CD4-positive, alpha-beta T cell (primary cell): Measurements from ENCODE around the gene XPA. TPM values are rescaled to one million over a fixed set of nuclear protein-coding genes. Genes with fewer than 3 reads are reported as not detected.

Experiments used
- ATAC-seq: fragments of 200-7000 bp; cut with Tn5 transposase; one replicate; pipeline ENCODE4 v1.10.0; 2022; ENCODE audit warnings: mild to moderate bottlenecking; ENCODE audit not compliant: poor library complexity
- CTCF ChIA-PET: fragments of 350-600 bp; sonication (Branson Sonifier 250); formaldehyde crosslinking; loops from one replicate; lab custom pipeline; 2021; ENCODE audit warnings: antibody characterized with exemption, inconsistent platforms; lab: Charles Lee
- POLR2A ChIA-PET: fragments of 350-600 bp; sonication (Branson Sonifier 250); formaldehyde crosslinking; loops from one replicate; lab custom pipeline; 2021; ENCODE audit warnings: antibody characterized with exemption, inconsistent platforms; lab: Charles Lee
- DNase-seq, 14 experiments: peaks; one replicate each; pipeline ENCODE4 v3.0.0-alpha.2; 2013 to 2020; ENCODE audit warnings: mixed read lengths in 2 of 14
- H3K27ac ChIP-seq, 2 donors: one replicate each; pipeline versions ENCODE4 v1.5.1 to v1.7.0; 2013; ENCODE audit warnings: low read length in 2 of 2, low read depth in 1 of 2, mild to moderate bottlenecking in 1 of 2
- H3K27me3 ChIP-seq, 2 experiments: 1 replicate in 1 of 2; 2 replicates in 1 of 2; pipeline versions ENCODE4 v1.6.1 to v1.7.0; 2013; ENCODE audit warnings: low read length in 2 of 2, control low read depth in 1 of 2, mild to moderate bottlenecking in 1 of 2, moderate library complexity in 1 of 2; ENCODE audit not compliant: insufficient read depth in 2 of 2, control insufficient read depth in 1 of 2
- H3K36me3 ChIP-seq: one replicate; pipeline ENCODE4 v1.6.1; 2013; ENCODE audit warnings: low read length, control low read depth; ENCODE audit not compliant: insufficient read depth
- H3K4me1 ChIP-seq: one replicate; pipeline ENCODE4 v1.6.1; 2013; ENCODE audit warnings: low read length, control low read depth; ENCODE audit not compliant: insufficient read depth
- H3K4me3 ChIP-seq: one replicate; pipeline ENCODE4 v1.5.1; 2013; ENCODE audit warnings: mild to moderate bottlenecking, low read length, moderate library complexity
- H3K9me3 ChIP-seq, 2 experiments: 1 replicate in 1 of 2; 2 replicates in 1 of 2; pipeline versions ENCODE4 v1.6.1 to v1.7.0; 2013; ENCODE audit warnings: low read length in 2 of 2, mild to moderate bottlenecking in 2 of 2, control low read depth in 1 of 2, moderate library complexity in 1 of 2; ENCODE audit not compliant: control insufficient read depth in 1 of 2, insufficient read depth in 1 of 2
- H3K27ac Mint-ChIP-seq: one replicate; pipeline ENCODE4 v1.8.0; 2020; ENCODE audit warnings: mixed read lengths
- H3K27me3 Mint-ChIP-seq: one replicate; pipeline ENCODE4 v1.8.0; 2021; ENCODE audit warnings: mixed read lengths
- H3K36me3 Mint-ChIP-seq: one replicate; pipeline ENCODE4 v1.8.0; 2021; ENCODE audit warnings: low read depth, mixed read lengths
- H3K4me1 Mint-ChIP-seq: one replicate; pipeline ENCODE4 v1.8.0; 2021; ENCODE audit warnings: low read depth, mixed read lengths
- H3K4me3 Mint-ChIP-seq: one replicate; pipeline ENCODE4 v1.8.0; 2020; ENCODE audit warnings: mild to moderate bottlenecking, mixed read lengths
- H3K9me3 Mint-ChIP-seq: one replicate; pipeline ENCODE4 v1.8.0; 2020; ENCODE audit warnings: mixed read lengths
- intact Hi-C, 2 experiments: fragments of 100-400 bp; cut with DNase I in 1 of 2; cut with micrococcal nuclease in 1 of 2; formaldehyde crosslinking; loops; one replicate each; pipeline versions ENCODE4 v1.15.1 to v1.9.0; 2023 to 2025; cut with DNase I, micrococcal nuclease
- total RNA-seq, 174 experiments: library from RNA in 2 of 174; stranded (reverse) in 2 of 174; gene quantifications; one replicate each; pipeline ENCODE4 v1.2.3 and lab custom pipeline; 2021 to 2026
- TF ChIP-seq, protein P1 (sequence below): fragments of 200-600 bp; IDR thresholded peaks from one replicate; pipeline ENCODE4 v1.8.0; 2022; ENCODE audit warnings: antibody characterized with exemption, mild to moderate bottlenecking

The XPA gene
- total RNA-seq, 2 experiments from 2014 or later, result 20.2 to 23.3 TPM

DNA sequence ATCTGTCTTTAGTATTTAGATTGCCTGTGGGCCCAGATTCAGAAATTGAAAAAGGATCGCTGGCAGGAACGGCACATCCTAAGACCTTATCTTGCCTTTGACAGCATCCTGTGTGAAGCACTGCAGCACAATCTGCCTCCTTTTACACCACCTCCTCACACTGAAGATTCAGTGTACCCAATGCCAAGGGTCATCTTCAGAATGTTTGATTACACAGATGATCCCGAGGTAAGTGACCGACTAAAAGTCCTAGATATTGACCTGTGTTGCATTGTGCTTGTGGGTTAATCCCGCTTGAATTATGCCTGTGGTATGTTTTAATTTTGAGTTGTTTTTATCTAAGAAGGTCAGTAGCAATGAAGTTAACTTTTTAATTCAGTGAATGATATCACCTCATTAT lies 49.1 kb downstream of the XPA start:
- Histone ChIP-seq H3K4me3 (no peak overlapping the region), H3K36me3 (peaks cover 94% of the 10 kb centered on the region), H3K9me3 (no peaks in the 10 kb centered on the region), H3K4me1 (no peaks in the 10 kb centered on the region), H3K27ac (no peak overlapping the region), H3K27me3 (no peaks in the 10 kb centered on the region)
- ATAC-seq (no peak), DNase-seq (no peak)
- Mint-ChIP-seq H3K9me3 (no peaks in the 10 kb centered on the region), H3K27me3 (no peaks in the 10 kb centered on the region), H3K27ac (no peak overlapping the region), H3K4me3 (no peak overlapping the region), H3K36me3 (peaks cover 94% of the 10 kb centered on the region), H3K4me1 (peaks cover 7% of the 10 kb centered on the region)
- CTCF ChIA-PET, result no interaction called here
- intact Hi-C loops, result no loop called here
- POLR2A ChIA-PET, result interaction anchor here (0.7 kb wide), 1 partner anchor 33 kb away, joined by 3 read pairs; no protein-coding TSS in a partner anchor
- TF ChIP-seq, protein P1, sequence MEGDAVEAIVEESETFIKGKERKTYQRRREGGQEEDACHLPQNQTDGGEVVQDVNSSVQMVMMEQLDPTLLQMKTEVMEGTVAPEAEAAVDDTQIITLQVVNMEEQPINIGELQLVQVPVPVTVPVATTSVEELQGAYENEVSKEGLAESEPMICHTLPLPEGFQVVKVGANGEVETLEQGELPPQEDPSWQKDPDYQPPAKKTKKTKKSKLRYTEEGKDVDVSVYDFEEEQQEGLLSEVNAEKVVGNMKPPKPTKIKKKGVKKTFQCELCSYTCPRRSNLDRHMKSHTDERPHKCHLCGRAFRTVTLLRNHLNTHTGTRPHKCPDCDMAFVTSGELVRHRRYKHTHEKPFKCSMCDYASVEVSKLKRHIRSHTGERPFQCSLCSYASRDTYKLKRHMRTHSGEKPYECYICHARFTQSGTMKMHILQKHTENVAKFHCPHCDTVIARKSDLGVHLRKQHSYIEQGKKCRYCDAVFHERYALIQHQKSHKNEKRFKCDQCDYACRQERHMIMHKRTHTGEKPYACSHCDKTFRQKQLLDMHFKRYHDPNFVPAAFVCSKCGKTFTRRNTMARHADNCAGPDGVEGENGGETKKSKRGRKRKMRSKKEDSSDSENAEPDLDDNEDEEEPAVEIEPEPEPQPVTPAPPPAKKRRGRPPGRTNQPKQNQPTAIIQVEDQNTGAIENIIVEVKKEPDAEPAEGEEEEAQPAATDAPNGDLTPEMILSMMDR, result no peak

DNA sequence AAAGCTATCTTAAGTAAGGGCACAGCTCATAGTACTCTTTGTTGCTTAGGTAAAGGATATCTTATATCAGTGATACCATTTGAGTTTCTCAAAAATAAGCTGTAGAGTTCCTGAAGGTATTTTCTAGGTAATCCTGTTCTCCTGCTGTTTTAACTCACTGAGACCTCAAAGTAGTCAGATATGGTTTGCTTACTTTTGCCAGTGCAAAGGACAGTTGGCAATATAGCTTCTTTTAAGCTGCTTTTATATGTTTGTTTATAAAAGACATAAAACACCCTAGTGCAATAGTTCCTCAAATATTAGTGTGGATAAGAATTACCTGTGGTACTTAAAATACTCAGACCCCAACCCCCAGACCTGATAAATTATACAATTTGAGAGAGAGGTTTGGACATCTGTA lies 51.4 kb downstream of the XPA start:
- peaks cover 93% of the 10 kb centered on the region for H3K36me3 Mint-ChIP-seq
- intact Hi-C loops, result no loop called here
- ChIA-PET CTCF (no interaction called here), POLR2A (interaction anchor here (1.8 to 2.8 kb wide), 2 partner anchors 9 to 13 kb away, joined by 7 to 19 read pairs; partner anchors contain the start of genes NCBP1 and TSTD2)
- H3K36me3 ChIP-seq, result peaks cover 94% of the 10 kb centered on the region
- H3K9me3 ChIP-seq, result no peaks in the 10 kb centered on the region
- H3K4me3 ChIP-seq, result no peak overlapping the region
- H3K4me1 ChIP-seq, result no peaks in the 10 kb centered on the region
- no peak overlapping the region for H3K4me3 Mint-ChIP-seq
- TF ChIP-seq, protein P1, result no peak
- H3K27me3 Mint-ChIP-seq, result no peaks in the 10 kb centered on the region
- DNase-seq, result no peak
- no peaks in the 10 kb centered on the region for H3K27me3 ChIP-seq
- ATAC-seq, result no peak
- H3K27ac ChIP-seq, result no peak overlapping the region
- H3K9me3 Mint-ChIP-seq, result no peaks in the 10 kb centered on the region
- no peak overlapping the region for H3K27ac Mint-ChIP-seq
- H3K4me1 Mint-ChIP-seq, result peaks cover 12% of the 10 kb centered on the region

DNA sequence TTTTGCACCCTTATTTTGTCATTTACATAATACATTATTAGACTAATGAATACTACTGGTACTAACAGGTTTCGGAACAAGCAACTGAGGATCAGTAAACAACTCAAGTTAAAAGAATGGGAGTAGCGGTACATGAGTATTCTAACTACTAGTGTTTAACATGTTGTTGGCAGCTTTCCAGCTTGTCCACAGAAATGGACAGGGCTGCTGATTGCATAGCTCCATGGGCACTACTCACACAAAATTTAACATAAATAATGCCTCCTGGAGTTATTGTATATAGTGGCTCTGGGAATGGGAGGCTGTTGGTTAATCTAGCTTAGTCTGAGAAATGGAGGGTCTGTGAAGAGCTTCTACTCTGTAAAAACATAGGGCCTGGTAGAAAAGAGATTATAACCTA lies 56.8 kb downstream of the XPA start:
- POLR2A ChIA-PET, result no interaction called here
- Mint-ChIP-seq H3K4me1 (peaks cover 61% of the 10 kb centered on the region), H3K27ac (peak overlapping the region; percentile 44), H3K4me3 (no peak overlapping the region), H3K36me3 (peaks cover 55% of the 10 kb centered on the region), H3K27me3 (no peaks in the 10 kb centered on the region), H3K9me3 (no peaks in the 10 kb centered on the region)
- Histone ChIP-seq H3K4me3 (no peak overlapping the region), H3K27me3 (no peaks in the 10 kb centered on the region), H3K36me3 (peaks cover 52% of the 10 kb centered on the region), H3K4me1 (peaks cover 10% of the 10 kb centered on the region), H3K9me3 (no peaks in the 10 kb centered on the region), H3K27ac (no peak overlapping the region)
- intact Hi-C loops, result loop anchor here in 1 of 2 experiments (5.0 kb wide), 1 partner anchor 42 kb away; no protein-coding TSS in a partner anchor
- CTCF ChIA-PET, result interaction anchor here (1.0 kb wide), 1 partner anchor 228 kb away, joined by 3 read pairs; the partner anchor contains the start of gene TDRD7
- DNase-seq (no peak), ATAC-seq (no peak)
- TF ChIP-seq, protein P1, result no peak
